ENCODE results near the gene MZB1. TPM values are rescaled to one million over a fixed set of nuclear protein-coding genes. Genes with fewer than 3 reads are reported as not detected.
A peak's percentile ranks its signal among the peaks of the same experiment; 100 is the strongest.

Gene MZB1
- total RNA-seq, 1 experiment from 2014 or later = 31.0 TPM

DNA sequence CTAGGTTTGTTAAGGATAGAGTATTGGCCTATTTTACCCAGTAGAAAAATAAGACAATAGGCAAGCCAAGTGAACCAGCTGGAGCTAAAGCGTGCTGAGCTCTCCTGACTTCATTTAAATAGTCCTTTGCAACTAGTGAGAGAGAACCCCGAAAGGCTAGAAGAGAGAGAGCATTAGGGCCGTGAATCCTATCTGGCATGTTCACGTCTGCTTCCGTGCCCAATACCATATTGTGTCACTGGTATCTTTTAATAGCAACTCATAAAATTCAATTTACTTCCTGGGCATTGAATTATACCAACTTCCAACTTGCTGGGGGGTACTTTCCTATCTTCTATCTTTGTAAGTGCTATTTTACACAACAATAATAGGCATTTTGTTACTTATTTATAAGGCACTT, 35.8 kb upstream of the MZB1 start:
- Histone ChIP-seq H3K4me2 (ENCODE audit: low read depth, low read length, poor library complexity, severe bottlenecking) (no peak overlapping the region), H3K27me3 (ENCODE audit: low read length) (no peaks in the 10 kb centered on the region), H3K36me3 (ENCODE audit: insufficient read depth, low read length) (no peaks in the 10 kb centered on the region), H3K9me2 (replicated peaks; ENCODE audit: insufficient read depth, low read length) (no peaks in the 10 kb centered on the region), H3K4me1 (ENCODE audit: low read length) (no peaks in the 10 kb centered on the region), H4K20me1 (ENCODE audit: insufficient read depth, low read depth, low read length) (no peaks in the 10 kb centered on the region), H3K27ac (ENCODE audit: low read length) (no peak overlapping the region), H3K4me3 (ENCODE audit: low read length) (no peak overlapping the region), H3K9me3 (ENCODE audit: low read length) (no peaks in the 10 kb centered on the region), H3K9ac (ENCODE audit: low read length) (no peak overlapping the region), H3K79me2 (ENCODE audit: low read length) (no peaks in the 10 kb centered on the region), H2AFZ (ENCODE audit: low read length) (no peak overlapping the region)
- DNase-seq = no peak

DNA sequence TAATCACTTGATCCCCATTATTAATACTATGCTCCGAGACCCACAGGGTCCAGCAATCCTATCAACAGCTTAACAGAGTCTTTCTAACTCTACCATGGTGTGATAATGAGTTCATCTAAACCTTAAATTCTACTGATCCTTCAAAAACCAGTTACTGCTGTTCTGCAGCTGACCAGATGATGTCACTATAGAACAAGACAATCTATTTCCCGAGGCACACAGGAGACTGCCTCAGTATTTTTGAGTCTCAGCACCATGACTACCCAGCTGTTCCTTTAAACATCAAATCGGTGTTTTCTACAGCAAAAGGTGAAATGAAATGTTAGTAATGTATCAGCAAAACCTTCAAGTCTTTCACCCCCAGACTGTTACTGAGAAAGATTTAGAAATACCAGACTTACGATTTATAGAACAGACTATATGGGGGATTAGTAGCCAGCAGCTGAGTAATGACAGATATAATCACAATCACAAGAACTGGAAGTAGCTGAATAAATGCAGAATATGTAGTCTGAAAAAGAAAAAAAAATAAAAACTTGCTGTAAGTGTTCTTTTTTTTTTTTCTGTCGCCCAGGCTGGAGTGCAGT, 32.7 kb upstream of the MZB1 start:
- peak; percentile 90 for DNase-seq
- H2AFZ ChIP-seq (ENCODE audit: low read length) = no peak overlapping the region
- H3K4me2 ChIP-seq (ENCODE audit: low read depth, low read length, poor library complexity, severe bottlenecking) = no peak overlapping the region
- no peak overlapping the region for H3K27ac ChIP-seq (ENCODE audit: low read length)
- no peaks in the 10 kb centered on the region for H3K9me3 ChIP-seq (ENCODE audit: low read length)
- no peaks in the 10 kb centered on the region for H3K9me2 ChIP-seq (replicated peaks; ENCODE audit: insufficient read depth, low read length)
- H3K36me3 ChIP-seq (ENCODE audit: insufficient read depth, low read length) = no peaks in the 10 kb centered on the region
- H3K79me2 ChIP-seq (ENCODE audit: low read length) = no peaks in the 10 kb centered on the region
- no peak overlapping the region for H3K9ac ChIP-seq (ENCODE audit: low read length)
- H3K27me3 ChIP-seq (ENCODE audit: low read length) = no peaks in the 10 kb centered on the region
- H3K4me1 ChIP-seq (ENCODE audit: low read length) = no peaks in the 10 kb centered on the region
- no peaks in the 10 kb centered on the region for H4K20me1 ChIP-seq (ENCODE audit: insufficient read depth, low read depth, low read length)
- H3K4me3 ChIP-seq (ENCODE audit: low read length) = no peak overlapping the region

DNA sequence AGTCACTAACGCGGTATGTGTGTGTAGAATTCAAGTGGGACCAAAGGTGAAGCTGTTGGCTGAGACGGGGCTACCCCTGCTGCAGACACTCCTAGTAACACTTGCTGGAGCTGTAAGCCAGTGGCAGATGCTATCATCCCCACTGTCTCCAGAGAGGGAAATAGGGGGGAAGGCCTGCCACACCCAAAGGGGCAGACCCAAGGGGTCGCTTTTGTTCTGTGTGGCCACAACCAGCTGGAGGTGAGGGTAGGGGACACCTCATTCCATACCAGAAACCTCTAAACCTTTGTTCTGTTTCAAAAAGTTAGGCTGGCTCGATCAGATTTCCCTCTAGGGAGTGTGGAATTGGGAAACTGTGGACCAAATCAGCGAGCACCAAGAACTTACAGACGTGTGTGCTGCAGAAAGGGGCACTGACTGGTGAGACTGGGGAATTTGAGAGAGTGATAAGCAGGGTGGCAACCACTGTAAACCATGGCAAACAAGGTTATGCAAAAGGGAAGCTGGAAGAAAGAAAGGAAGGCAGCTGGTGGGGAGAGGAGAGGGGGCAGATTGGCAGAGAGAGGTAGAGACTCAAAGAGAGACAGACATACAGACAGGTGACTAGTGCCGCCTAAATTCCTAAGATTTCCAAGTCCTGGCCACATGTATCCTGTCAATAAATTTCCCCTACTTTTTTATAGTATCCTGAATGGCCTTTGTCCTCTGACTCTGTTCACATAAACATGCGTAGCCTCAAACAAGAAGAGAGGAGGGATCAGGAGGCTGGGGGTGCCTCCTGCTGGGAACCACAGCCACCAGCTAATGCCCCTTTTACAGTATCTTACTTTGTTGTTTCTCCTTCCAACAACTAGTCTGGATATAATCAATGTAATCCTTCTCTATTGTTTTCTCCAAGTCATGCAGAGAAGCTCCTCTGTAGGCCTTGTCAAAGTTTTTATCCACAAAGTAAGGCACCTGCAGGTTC, 29.8 kb upstream of the MZB1 start:
- Histone ChIP-seq H3K27me3 (ENCODE audit: low read length) (no peaks in the 10 kb centered on the region), H3K27ac (ENCODE audit: low read length) (no peak overlapping the region), H4K20me1 (ENCODE audit: insufficient read depth, low read depth, low read length) (no peaks in the 10 kb centered on the region), H3K9me3 (ENCODE audit: low read length) (no peaks in the 10 kb centered on the region), H3K9ac (ENCODE audit: low read length) (no peak overlapping the region), H3K4me2 (ENCODE audit: low read depth, low read length, poor library complexity, severe bottlenecking) (no peak overlapping the region), H3K4me3 (ENCODE audit: low read length) (no peak overlapping the region), H3K9me2 (replicated peaks; ENCODE audit: insufficient read depth, low read length) (no peaks in the 10 kb centered on the region), H2AFZ (ENCODE audit: low read length) (no peak overlapping the region), H3K4me1 (ENCODE audit: low read length) (no peaks in the 10 kb centered on the region), H3K36me3 (ENCODE audit: insufficient read depth, low read length) (no peaks in the 10 kb centered on the region), H3K79me2 (ENCODE audit: low read length) (no peaks in the 10 kb centered on the region)
- DNase-seq = no peak

DNA sequence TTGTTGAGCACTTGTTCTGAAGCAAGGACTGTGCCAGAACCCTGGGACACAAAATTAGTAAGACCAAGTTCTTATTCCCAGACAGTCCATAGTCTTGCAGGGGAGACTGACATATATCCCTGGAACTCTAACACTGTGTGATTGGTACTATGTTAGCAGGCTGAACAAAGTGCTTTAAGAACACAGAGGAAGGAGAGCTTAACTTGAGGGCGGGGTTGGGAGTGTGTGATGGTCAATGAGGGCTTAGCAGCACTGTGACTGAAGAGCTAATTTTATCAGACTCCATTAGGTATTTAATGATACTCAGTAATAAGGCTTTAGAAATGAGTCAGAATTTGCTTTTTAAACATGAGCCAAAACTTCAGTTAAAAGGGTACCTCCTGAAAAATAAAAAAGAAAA, 29.1 kb upstream of the MZB1 start:
- Histone ChIP-seq H3K79me2 (ENCODE audit: low read length) (no peaks in the 10 kb centered on the region), H3K4me2 (ENCODE audit: low read depth, low read length, poor library complexity, severe bottlenecking) (no peak overlapping the region), H3K4me1 (ENCODE audit: low read length) (no peaks in the 10 kb centered on the region), H3K9ac (ENCODE audit: low read length) (no peak overlapping the region), H3K27ac (ENCODE audit: low read length) (no peak overlapping the region), H3K36me3 (ENCODE audit: insufficient read depth, low read length) (no peaks in the 10 kb centered on the region), H3K27me3 (ENCODE audit: low read length) (no peaks in the 10 kb centered on the region), H4K20me1 (ENCODE audit: insufficient read depth, low read depth, low read length) (no peaks in the 10 kb centered on the region), H2AFZ (ENCODE audit: low read length) (no peak overlapping the region), H3K9me3 (ENCODE audit: low read length) (no peaks in the 10 kb centered on the region), H3K9me2 (replicated peaks; ENCODE audit: insufficient read depth, low read length) (no peaks in the 10 kb centered on the region), H3K4me3 (ENCODE audit: low read length) (no peak overlapping the region)
- no peak for DNase-seq

DNA sequence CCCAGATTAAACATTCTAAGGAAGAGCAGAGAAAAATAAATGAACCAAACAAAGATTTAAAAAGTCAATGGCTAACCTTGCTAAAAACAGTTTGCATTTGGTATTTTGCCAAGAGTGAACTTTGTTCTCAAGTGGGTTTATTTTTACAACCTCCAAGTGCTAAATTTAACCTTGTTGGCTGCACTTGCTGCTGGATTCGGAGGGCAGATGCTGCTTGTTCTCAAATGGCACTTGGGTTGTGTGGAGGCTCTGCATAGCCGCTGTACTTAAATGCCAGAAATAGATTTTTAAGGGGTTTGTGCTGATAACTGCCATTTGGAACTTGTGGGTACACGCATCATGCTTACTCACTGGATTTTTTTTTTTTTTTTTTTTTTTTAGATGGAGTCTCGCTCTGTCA, 27.5 kb upstream of the MZB1 start:
- H3K9me3 ChIP-seq (ENCODE audit: low read length) = no peaks in the 10 kb centered on the region
- H3K79me2 ChIP-seq (ENCODE audit: low read length) = no peaks in the 10 kb centered on the region
- H3K9me2 ChIP-seq (replicated peaks; ENCODE audit: insufficient read depth, low read length) = no peaks in the 10 kb centered on the region
- H3K27me3 ChIP-seq (ENCODE audit: low read length) = no peaks in the 10 kb centered on the region
- no peak overlapping the region for H3K4me3 ChIP-seq (ENCODE audit: low read length)
- H4K20me1 ChIP-seq (ENCODE audit: insufficient read depth, low read depth, low read length) = no peaks in the 10 kb centered on the region
- no peak overlapping the region for H3K27ac ChIP-seq (ENCODE audit: low read length)
- no peak for DNase-seq
- no peaks in the 10 kb centered on the region for H3K4me1 ChIP-seq (ENCODE audit: low read length)
- H2AFZ ChIP-seq (ENCODE audit: low read length) = no peak overlapping the region
- no peak overlapping the region for H3K9ac ChIP-seq (ENCODE audit: low read length)
- no peaks in the 10 kb centered on the region for H3K36me3 ChIP-seq (ENCODE audit: insufficient read depth, low read length)
- no peak overlapping the region for H3K4me2 ChIP-seq (ENCODE audit: low read depth, low read length, poor library complexity, severe bottlenecking)

DNA sequence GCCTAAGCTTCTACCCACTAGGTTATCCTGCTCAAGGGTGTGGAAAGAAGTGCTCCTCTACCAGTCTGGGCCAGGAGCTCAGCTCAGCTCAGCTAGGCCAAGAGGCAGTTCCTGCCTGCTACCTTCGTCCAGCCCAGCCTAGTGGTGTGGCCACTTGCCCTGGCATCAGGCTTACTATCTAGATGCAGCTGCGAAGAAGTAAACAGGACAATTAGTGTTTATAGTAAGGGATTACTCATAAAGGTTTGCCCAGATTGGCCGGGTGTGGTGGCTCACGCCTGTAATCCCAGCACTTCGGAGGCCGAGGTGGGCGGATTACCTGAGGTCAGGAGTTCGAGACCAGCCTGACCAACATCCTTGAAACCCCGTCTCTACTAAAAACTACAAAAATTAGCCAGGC, 26.9 kb upstream of the MZB1 start:
- Histone ChIP-seq H4K20me1 (ENCODE audit: insufficient read depth, low read depth, low read length) (no peaks in the 10 kb centered on the region), H3K27me3 (ENCODE audit: low read length) (no peaks in the 10 kb centered on the region), H3K4me3 (ENCODE audit: low read length) (no peak overlapping the region), H3K27ac (ENCODE audit: low read length) (no peak overlapping the region), H3K36me3 (ENCODE audit: insufficient read depth, low read length) (no peaks in the 10 kb centered on the region), H2AFZ (ENCODE audit: low read length) (no peak overlapping the region), H3K9me3 (ENCODE audit: low read length) (no peaks in the 10 kb centered on the region), H3K9me2 (replicated peaks; ENCODE audit: insufficient read depth, low read length) (no peaks in the 10 kb centered on the region), H3K4me2 (ENCODE audit: low read depth, low read length, poor library complexity, severe bottlenecking) (no peak overlapping the region), H3K9ac (ENCODE audit: low read length) (no peak overlapping the region), H3K4me1 (ENCODE audit: low read length) (no peaks in the 10 kb centered on the region), H3K79me2 (ENCODE audit: low read length) (no peaks in the 10 kb centered on the region)
- no peak for DNase-seq

DNA sequence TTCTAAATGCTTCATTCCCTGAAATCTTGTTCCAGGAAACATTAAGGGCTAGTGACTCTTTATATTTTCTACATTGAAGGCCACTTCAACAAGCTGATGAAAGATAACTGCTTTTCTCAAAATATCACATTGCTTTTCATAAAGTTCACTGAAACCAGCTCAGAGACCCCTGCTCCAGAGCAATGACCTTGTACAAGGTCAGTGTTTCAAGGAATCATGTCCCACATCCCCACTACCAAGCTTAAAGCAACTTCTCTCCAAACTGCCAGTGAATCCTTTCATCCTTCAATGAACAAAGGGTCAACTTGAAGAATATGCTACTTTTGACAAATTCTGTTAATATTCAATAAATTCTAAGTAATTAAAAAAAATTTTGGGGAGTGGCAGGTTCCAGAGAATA, 26.2 kb upstream of the MZB1 start:
- Histone ChIP-seq H3K27me3 (ENCODE audit: low read length) (no peaks in the 10 kb centered on the region), H3K36me3 (ENCODE audit: insufficient read depth, low read length) (no peaks in the 10 kb centered on the region), H3K9me3 (ENCODE audit: low read length) (no peaks in the 10 kb centered on the region), H4K20me1 (ENCODE audit: insufficient read depth, low read depth, low read length) (no peaks in the 10 kb centered on the region), H3K4me1 (ENCODE audit: low read length) (no peaks in the 10 kb centered on the region), H2AFZ (ENCODE audit: low read length) (no peak overlapping the region), H3K4me3 (ENCODE audit: low read length) (no peak overlapping the region), H3K9ac (ENCODE audit: low read length) (no peak overlapping the region), H3K27ac (ENCODE audit: low read length) (no peak overlapping the region), H3K9me2 (replicated peaks; ENCODE audit: insufficient read depth, low read length) (no peaks in the 10 kb centered on the region), H3K4me2 (ENCODE audit: low read depth, low read length, poor library complexity, severe bottlenecking) (no peak overlapping the region), H3K79me2 (ENCODE audit: low read length) (no peaks in the 10 kb centered on the region)
- DNase-seq = no peak

DNA sequence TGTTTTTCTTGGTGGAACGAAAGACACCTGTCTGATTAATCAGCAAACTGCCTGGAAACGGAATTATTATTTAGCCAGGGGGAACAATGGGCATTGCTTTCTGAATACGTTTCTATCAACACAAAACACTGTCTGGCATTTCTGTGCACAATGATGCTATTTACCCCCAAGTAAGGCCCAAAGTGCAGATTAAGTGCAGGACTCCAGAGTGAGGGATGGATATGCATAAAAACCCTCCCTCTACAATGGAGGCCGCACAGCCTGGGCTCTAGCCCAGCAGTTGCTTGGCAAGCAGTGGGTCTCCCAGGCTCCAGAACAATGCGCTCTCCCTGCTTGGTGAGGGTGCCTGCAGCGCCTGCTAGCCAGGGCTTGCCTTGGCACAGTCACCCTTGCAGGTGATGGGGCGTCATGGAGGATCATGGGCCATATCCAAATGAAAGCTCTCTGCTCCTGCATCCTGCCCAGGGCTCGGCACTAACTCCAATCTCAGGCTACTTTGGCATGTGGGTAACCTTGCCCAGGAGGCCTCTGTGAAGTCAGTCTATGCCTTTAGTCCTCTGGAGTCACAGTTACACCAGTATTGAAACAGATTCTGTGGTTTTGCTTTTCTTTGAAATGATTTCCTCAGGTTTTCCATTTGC, 25.6 kb upstream of the MZB1 start:
- Histone ChIP-seq H3K27ac (ENCODE audit: low read length) (no peak overlapping the region), H3K9ac (ENCODE audit: low read length) (no peak overlapping the region), H3K9me3 (ENCODE audit: low read length) (no peaks in the 10 kb centered on the region), H3K4me3 (ENCODE audit: low read length) (no peak overlapping the region), H3K36me3 (ENCODE audit: insufficient read depth, low read length) (no peaks in the 10 kb centered on the region), H2AFZ (ENCODE audit: low read length) (no peak overlapping the region), H3K9me2 (replicated peaks; ENCODE audit: insufficient read depth, low read length) (no peaks in the 10 kb centered on the region), H3K79me2 (ENCODE audit: low read length) (no peaks in the 10 kb centered on the region), H3K4me1 (ENCODE audit: low read length) (peaks cover under 1% of the 10 kb centered on the region), H3K27me3 (ENCODE audit: low read length) (no peaks in the 10 kb centered on the region), H3K4me2 (ENCODE audit: low read depth, low read length, poor library complexity, severe bottlenecking) (no peak overlapping the region), H4K20me1 (ENCODE audit: insufficient read depth, low read depth, low read length) (no peaks in the 10 kb centered on the region)
- no peak for DNase-seq

Data from Karpas-422 (cell line).